PFSK-1 (cell line): ENCODE data around the gene NT5C2.

Experiments used
- POLR2AphosphoS5 ChIP-seq: IDR thresholded peaks from 2 replicates; pipeline ENCODE4 v1.6.1; 2012; ENCODE audit warnings: low read depth, mild to moderate bottlenecking, control low read depth, low read length, moderate library complexity
- REST ChIP-seq, 2 experiments: IDR thresholded peaks; 2 replicates each; pipeline versions ENCODE4 v1.6.1 to v1.8.0; 2011 to 2012; ENCODE audit warnings: low read depth in 2 of 2, low read length in 2 of 2, control low read depth in 1 of 2, inconsistent platforms in 1 of 2, mild to moderate bottlenecking in 1 of 2, moderate library complexity in 1 of 2; ENCODE audit not compliant: insufficient read depth in 1 of 2
- SIN3A ChIP-seq: IDR thresholded peaks from 2 replicates; pipeline ENCODE4 v1.6.1; 2012; ENCODE audit warnings: mild to moderate bottlenecking, low read length, moderate library complexity, borderline replicate concordance; ENCODE audit not compliant: insufficient read depth
- TAF1 ChIP-seq: IDR thresholded peaks from 2 replicates; pipeline ENCODE4 v1.6.1; 2012; ENCODE audit warnings: low read length, control low read depth, borderline replicate concordance; ENCODE audit not compliant: insufficient read depth

- TF ChIP-seq SIN3A, result no peak
- TF ChIP-seq REST (IDR thresholded peaks at IDR 0.05; ENCODE audit: insufficient read depth in 1 of 2, low read depth in 2 of 2, low read length in 2 of 2), result no peak
- TF ChIP-seq TAF1, result no peak
- no peak for TF ChIP-seq POLR2AphosphoS5
Observed at GRCh38 chr10:103227416-103227815, 34.3 kb upstream of the NT5C2 start.
